ENCODE data around the gene TTC3. TPM values are rescaled to one million over a fixed set of nuclear protein-coding genes. Genes with fewer than 3 reads are reported as not detected.
"Not testable (repeated sequence)": the region's sequence is repeated elsewhere in the genome, so short reads cannot be mapped to it uniquely, and the experiment has no call there.

TTC3 gene
- total RNA-seq, 3 donors from 2014 or later (not counting 1 experiment from before 2014, with no cell fraction given) = 83.1 to 97.4 (median 88.3) TPM

DNA sequence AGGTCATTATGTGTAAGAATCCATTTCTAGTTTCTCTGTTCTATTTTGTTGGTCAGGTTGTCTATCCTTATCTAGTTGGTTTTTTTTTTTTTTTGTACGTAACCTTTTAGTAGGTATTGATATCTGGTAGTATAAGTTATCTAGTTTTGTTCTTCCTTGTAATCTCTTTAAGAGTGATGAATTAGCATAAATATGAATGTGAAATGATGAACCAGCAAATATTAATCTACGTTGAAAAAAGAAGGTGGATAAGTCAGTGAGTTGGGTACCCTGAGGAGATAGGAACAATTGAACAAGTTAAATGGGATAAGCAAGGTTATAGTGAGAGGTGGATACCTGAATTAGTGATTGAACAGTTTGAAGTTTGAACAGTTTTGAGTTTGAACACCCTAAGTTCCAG, 33.9 kb downstream of the TTC3 start:
- no peak overlapping the region for H3K27ac ChIP-seq (ENCODE audit: low read length)
- intact Hi-C loops (cut with micrococcal nuclease) = no loop called here
- Mint-ChIP-seq H3K9me3 (peaks cover 0 to 2% of the 10 kb centered on the region in 2 donors), H3K27ac (no peak overlapping the region), H3K4me1 (peaks cover 0 to 6% of the 10 kb centered on the region in 2 donors), H3K36me3 (peaks cover 8% of the 10 kb centered on the region), H3K27me3 (ENCODE audit: low read depth in 2 of 2) (no peaks in the 10 kb centered on the region), H3K4me3 (no peak overlapping the region)
- peaks cover 4% of the 10 kb centered on the region for H3K36me3 ChIP-seq (ENCODE audit: control insufficient read depth, insufficient read depth, low read length)
- H3K9me3 ChIP-seq (ENCODE audit: control insufficient read depth, insufficient read depth, low read length) = no peaks in the 10 kb centered on the region
- 93% methylated on average over 1 of the region's 2 CpGs for WGBS (ENCODE audit: insufficient coverage)
- H3K4me1 ChIP-seq (ENCODE audit: control insufficient read depth, insufficient read depth, low read length) = no peaks in the 10 kb centered on the region
- no peak for TF ChIP-seq CTCF (IDR thresholded peaks at IDR 0.05)
- ATAC-seq = no peak
- H3K4me3 ChIP-seq (ENCODE audit: low read length) = no peak overlapping the region
- DNase-seq = no peak
- H3K27me3 ChIP-seq (ENCODE audit: control insufficient read depth, insufficient read depth, low read length) = no peaks in the 10 kb centered on the region

- H3K4me3 Mint-ChIP-seq; H3K27ac Mint-ChIP-seq; DNase-seq; H3K27me3 Mint-ChIP-seq (ENCODE audit: low read depth in 2 of 2); H3K27me3 ChIP-seq (ENCODE audit: control insufficient read depth, insufficient read depth, low read length); H3K4me3 ChIP-seq (ENCODE audit: low read length); H3K9me3 Mint-ChIP-seq; H3K36me3 Mint-ChIP-seq; H3K9me3 ChIP-seq (ENCODE audit: control insufficient read depth, insufficient read depth, low read length); ATAC-seq; intact Hi-C loops (cut with micrococcal nuclease); H3K4me1 Mint-ChIP-seq; H3K27ac ChIP-seq (ENCODE audit: low read length); H3K4me1 ChIP-seq (ENCODE audit: control insufficient read depth, insufficient read depth, low read length); H3K36me3 ChIP-seq (ENCODE audit: control insufficient read depth, insufficient read depth, low read length): not testable (repeated sequence)
- 100% methylated on average over 3 of the region's 6 CpGs for WGBS (ENCODE audit: insufficient coverage)
Measured at GRCh38 chr21:37111029-37111428, 38.0 kb downstream of the TTC3 start.

DNA sequence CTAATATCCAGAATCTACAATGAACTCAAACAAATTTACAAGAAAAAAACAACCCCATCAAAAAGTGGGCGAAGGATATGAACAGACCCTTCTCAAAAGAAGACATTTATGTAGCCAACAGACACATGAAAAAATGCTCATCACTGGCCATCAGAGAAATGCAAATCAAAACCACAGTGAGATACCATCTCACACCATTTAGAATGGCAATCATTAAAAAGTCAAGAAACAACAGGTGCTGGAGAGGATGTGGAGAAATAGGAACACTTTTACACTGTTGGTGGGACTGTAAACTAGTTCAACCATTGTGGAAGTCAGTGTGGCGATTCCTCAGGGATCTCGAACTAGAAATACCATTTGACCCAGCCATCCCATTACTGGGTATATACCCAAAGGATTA, 41.2 kb downstream of the TTC3 start:
- H3K27me3 Mint-ChIP-seq (ENCODE audit: low read depth in 2 of 2); intact Hi-C loops (cut with micrococcal nuclease); H3K9me3 ChIP-seq (ENCODE audit: control insufficient read depth, insufficient read depth, low read length); H3K36me3 ChIP-seq (ENCODE audit: control insufficient read depth, insufficient read depth, low read length); H3K4me3 ChIP-seq (ENCODE audit: low read length); H3K27me3 ChIP-seq (ENCODE audit: control insufficient read depth, insufficient read depth, low read length); H3K4me3 Mint-ChIP-seq; H3K4me1 Mint-ChIP-seq; DNase-seq; H3K27ac Mint-ChIP-seq; H3K27ac ChIP-seq (ENCODE audit: low read length); H3K9me3 Mint-ChIP-seq; H3K4me1 ChIP-seq (ENCODE audit: control insufficient read depth, insufficient read depth, low read length); ATAC-seq; H3K36me3 Mint-ChIP-seq: not testable (repeated sequence)
- whole genome bisulfite sequencing (ENCODE audit: insufficient coverage) = 83% methylated on average over 1 of the region's 3 CpGs

DNA sequence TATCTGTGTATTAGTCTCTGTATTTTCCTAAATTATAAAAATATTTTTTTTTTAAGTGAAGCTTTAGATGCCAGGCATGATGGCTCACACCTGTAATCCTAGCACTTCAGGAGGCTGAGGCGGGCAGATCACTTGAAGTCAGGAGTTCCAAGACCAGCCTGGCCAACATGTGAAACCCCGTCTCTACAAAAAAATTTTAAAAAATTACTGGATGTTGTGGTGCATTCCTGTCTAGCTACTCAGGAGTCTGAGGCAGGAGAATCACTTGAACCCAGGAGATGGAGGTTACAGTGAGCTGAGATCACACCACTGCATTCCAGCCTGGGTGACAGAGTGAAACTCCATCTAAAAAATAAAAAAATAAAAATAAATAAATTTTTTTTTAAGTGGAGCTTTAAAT, 43.4 kb downstream of the TTC3 start:
- not testable (repeated sequence) for H3K36me3 Mint-ChIP-seq; H3K27me3 Mint-ChIP-seq (ENCODE audit: low read depth in 2 of 2)

GRCh38 chr21:37117204-37117603, 44.1 kb downstream of the TTC3 start:
- ATAC-seq = no peak
- intact Hi-C loops (cut with micrococcal nuclease) = no loop called here
- no peaks in the 10 kb centered on the region for H3K36me3 ChIP-seq (ENCODE audit: control insufficient read depth, insufficient read depth, low read length)
- no peak overlapping the region for H3K27ac ChIP-seq (ENCODE audit: low read length)
- no peaks in the 10 kb centered on the region for H3K4me1 ChIP-seq (ENCODE audit: control insufficient read depth, insufficient read depth, low read length)
- no peaks in the 10 kb centered on the region for H3K9me3 Mint-ChIP-seq
- no peaks in the 10 kb centered on the region for H3K27me3 Mint-ChIP-seq (ENCODE audit: low read depth in 2 of 2)
- H3K27ac Mint-ChIP-seq = no peak overlapping the region
- no peaks in the 10 kb centered on the region for H3K36me3 Mint-ChIP-seq
- H3K4me1 Mint-ChIP-seq = peaks cover 9 to 10% of the 10 kb centered on the region in 2 donors
- no peaks in the 10 kb centered on the region for H3K27me3 ChIP-seq (ENCODE audit: control insufficient read depth, insufficient read depth, low read length)
- no peaks in the 10 kb centered on the region for H3K9me3 ChIP-seq (ENCODE audit: control insufficient read depth, insufficient read depth, low read length)
- DNase-seq = no peak
- TF ChIP-seq CTCF (IDR thresholded peaks at IDR 0.05) = no peak
- H3K4me3 ChIP-seq (ENCODE audit: low read length) = no peak overlapping the region
- H3K4me3 Mint-ChIP-seq = no peak overlapping the region

More for the DNA sequence above, 43.4 kb downstream of the TTC3 start:
- H3K4me1 ChIP-seq (ENCODE audit: control insufficient read depth, insufficient read depth, low read length); H3K27me3 ChIP-seq (ENCODE audit: control insufficient read depth, insufficient read depth, low read length); intact Hi-C loops (cut with micrococcal nuclease); H3K27ac Mint-ChIP-seq; H3K4me1 Mint-ChIP-seq; ATAC-seq; H3K4me3 ChIP-seq (ENCODE audit: low read length); DNase-seq; H3K9me3 ChIP-seq (ENCODE audit: control insufficient read depth, insufficient read depth, low read length); H3K27ac ChIP-seq (ENCODE audit: low read length); H3K4me3 Mint-ChIP-seq; H3K36me3 ChIP-seq (ENCODE audit: control insufficient read depth, insufficient read depth, low read length); H3K9me3 Mint-ChIP-seq: not testable (repeated sequence)
- 95% methylated on average over 2 of the region's 2 CpGs for WGBS (ENCODE audit: insufficient coverage)

Measured in natural killer cell (primary cell).